ENCODE measurements around the gene WLS.

GRCh38 chr1:68131261-68131660 is 101.1 kb downstream of the WLS start:
- TF ChIP-seq TAF1 (IDR thresholded peaks at IDR 0.05; ENCODE audit: low read depth) = no peak
- TF ChIP-seq CREB1 (IDR thresholded peaks at IDR 0.05; ENCODE audit: low read depth) = no peak
- TF ChIP-seq EP300 (IDR thresholded peaks at IDR 0.05; ENCODE audit: borderline replicate concordance) = no peak
- TF ChIP-seq NFIC (IDR thresholded peaks at IDR 0.05) = no peak
- TF ChIP-seq CEBPB (IDR thresholded peaks at IDR 0.05) = no peak
- TF ChIP-seq REST (IDR thresholded peaks at IDR 0.05; ENCODE audit: low read depth) = no peak
- TF ChIP-seq RAD21 (IDR thresholded peaks at IDR 0.05; ENCODE audit: low read depth) = no peak
- no peak for TF ChIP-seq FOXM1 (IDR thresholded peaks at IDR 0.05; ENCODE audit: borderline replicate concordance, low read depth)
